ENCODE data around the gene JMJD4.

Gene JMJD4, protein sequence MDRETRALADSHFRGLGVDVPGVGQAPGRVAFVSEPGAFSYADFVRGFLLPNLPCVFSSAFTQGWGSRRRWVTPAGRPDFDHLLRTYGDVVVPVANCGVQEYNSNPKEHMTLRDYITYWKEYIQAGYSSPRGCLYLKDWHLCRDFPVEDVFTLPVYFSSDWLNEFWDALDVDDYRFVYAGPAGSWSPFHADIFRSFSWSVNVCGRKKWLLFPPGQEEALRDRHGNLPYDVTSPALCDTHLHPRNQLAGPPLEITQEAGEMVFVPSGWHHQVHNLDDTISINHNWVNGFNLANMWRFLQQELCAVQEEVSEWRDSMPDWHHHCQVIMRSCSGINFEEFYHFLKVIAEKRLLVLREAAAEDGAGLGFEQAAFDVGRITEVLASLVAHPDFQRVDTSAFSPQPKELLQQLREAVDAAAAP

DNA sequence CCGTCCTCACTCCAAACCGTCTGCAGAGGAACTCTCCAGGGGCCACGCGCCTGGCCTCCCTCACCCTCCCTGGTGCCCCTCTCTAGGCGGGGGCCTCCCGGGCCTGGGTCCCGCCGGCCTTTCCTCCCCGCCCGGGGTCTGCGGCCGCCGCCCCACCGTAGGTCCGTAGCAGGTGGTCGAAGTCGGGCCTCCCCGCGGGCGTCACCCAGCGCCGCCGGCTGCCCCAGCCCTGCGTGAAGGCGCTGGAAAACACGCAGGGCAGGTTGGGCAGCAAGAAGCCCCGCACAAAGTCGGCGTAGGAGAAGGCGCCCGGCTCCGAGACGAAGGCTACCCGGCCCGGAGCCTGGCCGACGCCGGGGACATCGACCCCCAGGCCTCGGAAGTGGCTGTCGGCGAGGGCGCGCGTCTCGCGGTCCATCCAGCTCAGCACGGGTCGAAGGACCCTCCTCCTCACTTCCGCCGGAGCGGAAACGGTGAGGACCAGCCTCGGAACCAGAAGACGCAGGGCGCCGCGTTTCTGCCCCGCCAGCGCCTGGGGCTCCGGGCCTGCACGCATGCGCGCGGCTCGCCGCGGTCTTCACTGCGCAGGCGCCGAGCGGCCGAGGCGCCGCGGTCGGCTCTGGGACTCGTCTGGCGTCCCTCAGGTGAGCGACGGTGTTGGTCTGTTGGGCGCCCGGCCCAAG is at the start of gene JMJD4, which contains the start of gene SNAP47:
Gene JMJD4 (minus strand): TSS at position 447 of the 683 bp plus-strand sequence. CDS start 29 bp downstream, at position 418.
Gene SNAP47 (plus strand): TSS at position 580 of the 683 bp plus-strand sequence. CDS start 12,302 bp downstream, outside the sequence.
- DNase-seq (ENCODE audit: low read depth) = peak; percentile 86

DNA sequence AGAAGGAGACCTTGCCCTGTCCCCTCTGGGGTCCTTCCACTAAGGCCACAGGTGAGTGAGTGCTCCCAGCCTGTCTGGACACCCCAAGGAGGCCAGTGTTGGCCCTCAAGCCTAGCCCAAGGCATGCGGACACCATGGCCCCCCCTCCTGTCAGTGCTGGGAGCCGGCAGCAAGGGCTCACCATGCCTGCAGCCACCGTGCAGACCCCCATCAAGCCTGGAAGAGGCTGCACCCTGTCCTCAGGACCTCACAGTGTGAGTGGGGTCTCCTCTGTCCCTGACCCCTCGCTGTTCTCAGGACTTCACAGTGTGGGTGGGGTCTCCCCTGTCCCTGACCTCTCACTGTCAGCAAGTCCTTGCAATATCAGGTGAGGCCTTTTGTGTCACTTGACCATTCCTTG is 47.1 kb upstream of the JMJD4 start:
- no peak for DNase-seq (ENCODE audit: low read depth)

DNA sequence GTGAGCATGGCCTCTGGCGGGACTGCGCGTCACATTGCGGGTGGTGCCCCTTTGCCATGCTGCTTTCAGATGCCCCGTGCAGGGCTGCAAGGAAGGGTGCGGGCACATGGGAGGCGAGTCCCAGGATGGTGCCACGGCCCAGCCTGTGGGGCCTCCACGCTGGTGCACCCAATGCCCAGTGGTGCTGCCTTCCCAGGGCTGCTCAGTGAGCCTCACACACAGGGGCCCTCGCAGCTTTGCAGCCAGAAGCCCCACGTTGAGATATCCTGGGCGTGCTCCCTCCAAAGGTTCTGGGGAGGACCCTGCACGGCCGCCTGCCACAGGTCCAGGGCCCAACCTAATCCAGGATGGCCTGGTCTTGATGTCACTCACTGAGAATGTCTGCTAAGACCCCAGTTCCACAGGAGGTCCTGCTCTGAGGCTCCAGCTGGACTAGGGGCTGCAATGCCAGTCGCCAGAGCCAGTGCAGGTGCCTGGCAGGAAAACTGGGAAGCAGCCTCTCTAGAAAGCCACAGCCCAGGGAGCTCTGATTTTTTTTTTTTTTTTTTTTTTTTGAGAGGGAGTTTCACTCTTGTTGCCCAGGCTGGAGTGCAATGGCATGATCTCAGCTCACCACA is 46.3 kb upstream of the JMJD4 start:
- no peak for DNase-seq (ENCODE audit: low read depth)

DNA sequence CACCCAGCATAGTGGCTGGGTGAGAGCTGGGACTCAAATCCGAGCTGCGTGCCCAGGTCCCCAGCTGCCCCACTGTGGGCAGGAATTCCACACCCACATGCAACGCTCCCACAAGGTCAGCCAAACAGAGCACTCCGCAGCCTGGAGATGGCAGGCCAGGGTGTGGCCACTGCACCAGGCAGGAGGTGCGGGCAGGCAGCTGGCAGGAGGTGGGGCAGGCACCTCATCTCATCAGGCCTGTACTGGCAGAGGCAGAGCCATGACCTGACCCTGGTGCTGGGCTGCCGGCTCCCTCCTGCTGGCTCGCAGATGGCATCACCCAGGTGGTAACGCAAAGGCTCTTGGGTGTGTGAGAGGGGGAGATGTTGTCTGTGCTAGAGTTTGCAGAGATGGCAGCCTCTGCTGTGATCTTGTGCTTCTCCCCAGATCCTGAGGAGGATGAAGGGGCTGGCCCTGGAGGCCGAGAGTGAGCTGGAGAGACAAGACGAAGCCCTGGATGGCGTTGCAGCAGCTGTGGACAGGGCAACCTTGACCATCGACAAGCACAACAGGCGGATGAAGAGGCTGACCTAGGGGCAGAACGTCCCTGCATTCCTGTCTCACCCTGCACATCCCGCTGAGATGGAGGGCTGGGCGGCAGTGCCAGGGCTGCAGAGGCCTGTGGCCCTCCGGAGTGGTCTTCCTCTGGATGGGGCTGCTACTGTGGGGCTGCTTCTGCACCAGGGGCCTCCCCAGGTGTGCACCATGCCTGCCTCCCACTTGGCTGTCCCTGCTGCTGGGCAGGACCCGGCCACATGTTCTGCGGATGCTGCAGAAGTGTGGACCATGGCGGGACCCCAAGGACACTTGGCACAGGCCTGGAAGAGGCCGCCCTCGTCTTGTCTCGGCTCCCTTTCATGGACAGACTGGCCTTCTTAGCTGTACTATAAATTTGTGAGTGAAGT is 45.3 kb upstream of the JMJD4 start:
- DNase-seq (ENCODE audit: low read depth) = no peak

DNA sequence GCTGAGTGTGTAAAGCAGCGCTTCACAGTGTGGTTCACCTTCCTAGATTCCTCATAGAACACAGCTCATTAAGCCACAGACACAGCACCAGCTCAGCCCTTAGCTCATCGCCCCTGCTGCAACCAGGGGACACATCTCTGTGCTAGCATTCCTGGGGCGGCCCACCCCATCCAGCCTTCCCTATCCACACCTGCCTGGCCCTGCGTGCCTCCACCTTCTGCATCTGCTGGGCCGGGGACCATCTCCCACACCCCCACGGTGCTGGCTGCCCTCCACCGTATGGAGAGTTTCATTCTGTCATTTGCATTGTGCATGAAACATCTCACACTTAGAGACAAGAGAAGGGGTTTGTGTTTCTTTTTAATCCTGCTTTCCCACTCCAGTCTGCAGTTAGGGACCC is 44.6 kb upstream of the JMJD4 start:
- DNase-seq (ENCODE audit: low read depth) = no peak

DNA sequence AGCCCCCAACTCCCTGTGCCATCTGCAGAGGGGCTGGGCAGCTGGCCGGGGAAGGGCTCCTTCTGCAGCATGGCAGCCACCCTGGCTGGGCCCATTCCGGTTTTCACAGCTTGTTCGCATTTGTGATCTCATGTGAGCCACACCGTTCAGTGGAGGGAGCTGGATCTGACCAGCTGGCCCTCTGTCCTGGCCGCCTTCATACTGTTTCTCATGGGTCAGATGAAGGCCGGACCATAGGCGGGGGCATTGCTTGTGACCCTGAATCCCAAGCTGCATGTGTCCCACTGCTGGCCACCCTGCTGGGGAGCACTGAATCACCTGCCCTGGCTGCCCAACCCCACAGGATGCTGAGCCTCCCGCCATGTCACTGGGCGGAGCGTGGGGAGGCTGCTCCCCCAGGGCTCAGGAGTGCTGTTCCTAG is 43.9 kb upstream of the JMJD4 start:
- DNase-seq (ENCODE audit: low read depth) = no peak

DNA sequence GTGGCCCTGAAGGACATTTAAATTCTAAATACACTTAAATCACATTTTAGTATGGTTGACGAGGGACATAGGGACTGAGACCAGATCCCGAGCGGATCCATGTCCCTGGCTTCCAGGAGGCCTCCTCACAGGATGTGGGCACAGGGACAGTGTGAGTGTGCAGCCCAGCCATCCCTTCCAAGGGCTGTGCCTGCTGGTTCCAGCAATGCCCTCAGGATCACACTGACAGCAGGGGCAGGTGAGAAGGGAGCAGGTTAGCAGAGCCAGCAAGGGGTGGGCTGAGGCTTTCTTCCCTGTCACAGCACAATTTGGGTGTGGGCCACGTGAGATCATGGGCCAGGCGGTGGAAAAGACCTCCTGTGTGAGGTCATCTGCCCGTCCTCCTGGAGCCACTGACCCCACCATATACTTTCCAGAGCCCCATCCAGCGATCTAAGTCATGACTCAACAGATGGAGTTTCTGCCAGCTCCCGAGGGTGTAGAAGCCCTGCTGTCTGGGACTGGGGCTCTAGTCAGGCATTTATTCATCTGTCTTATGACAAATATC is 43.4 kb upstream of the JMJD4 start:
- DNase-seq (ENCODE audit: low read depth) = no peak

DNA sequence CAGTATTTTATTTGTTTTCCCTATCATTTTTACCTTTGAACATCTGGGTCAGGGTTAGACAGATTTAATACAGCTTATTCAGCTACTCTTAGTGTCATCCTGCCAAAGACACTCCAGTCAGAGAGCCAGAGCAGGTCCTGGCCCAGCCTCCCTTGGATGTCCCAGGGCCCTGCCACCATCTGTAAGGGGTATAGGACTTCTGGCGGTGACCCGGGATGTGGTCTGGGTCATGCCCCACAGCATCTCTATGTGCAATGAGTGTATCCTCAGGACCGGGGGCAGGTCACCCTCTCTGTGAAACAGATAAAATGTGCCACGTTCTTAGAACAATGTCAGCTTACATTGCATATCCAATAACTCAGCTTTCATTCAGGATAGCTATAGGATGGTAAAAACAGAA is 42.5 kb upstream of the JMJD4 start:
- no peak for DNase-seq (ENCODE audit: low read depth)

DNA sequence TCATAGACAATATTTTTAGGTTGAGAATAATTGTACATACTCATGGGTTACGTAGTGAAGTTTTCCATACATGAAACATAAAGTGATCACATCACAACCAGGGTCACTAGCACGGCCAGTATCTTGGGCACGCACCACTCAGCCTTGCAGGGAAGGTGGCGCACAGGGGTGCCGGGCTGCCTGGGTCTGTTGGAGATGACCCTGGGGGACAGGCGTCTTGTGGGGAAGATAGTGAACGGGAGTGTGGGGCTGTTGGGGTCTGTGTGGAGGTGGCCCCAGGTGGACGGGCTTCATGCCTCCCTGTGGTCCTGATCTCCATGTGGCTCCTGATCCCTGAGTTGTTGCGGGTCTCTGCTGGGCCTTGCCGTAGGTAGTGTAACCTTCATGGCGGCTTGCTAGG is 42.1 kb upstream of the JMJD4 start:
- no peak for DNase-seq (ENCODE audit: low read depth)

DNA sequence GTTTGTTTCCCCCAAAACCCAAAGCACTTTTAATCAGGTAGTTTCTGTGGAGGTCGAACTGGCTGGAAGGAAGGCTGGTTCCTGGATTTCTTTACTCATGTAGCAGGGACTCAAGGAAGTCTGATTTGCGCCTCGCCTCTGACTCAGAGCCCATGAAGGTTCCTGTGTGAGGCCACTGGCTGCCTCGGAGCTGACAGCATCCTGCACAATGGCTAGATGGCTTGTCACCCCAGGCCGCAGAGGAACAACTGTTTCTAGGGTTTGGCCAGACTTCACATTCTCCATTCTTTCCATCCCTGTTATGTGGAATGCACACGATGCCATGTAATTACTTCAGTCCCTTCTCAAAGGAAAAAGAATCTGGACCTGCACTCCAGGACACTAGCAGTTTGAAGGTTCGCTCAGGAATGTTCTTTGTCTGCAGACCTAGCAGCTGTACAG is 41.2 kb upstream of the JMJD4 start:
- DNase-seq (ENCODE audit: low read depth) = no peak

DNA sequence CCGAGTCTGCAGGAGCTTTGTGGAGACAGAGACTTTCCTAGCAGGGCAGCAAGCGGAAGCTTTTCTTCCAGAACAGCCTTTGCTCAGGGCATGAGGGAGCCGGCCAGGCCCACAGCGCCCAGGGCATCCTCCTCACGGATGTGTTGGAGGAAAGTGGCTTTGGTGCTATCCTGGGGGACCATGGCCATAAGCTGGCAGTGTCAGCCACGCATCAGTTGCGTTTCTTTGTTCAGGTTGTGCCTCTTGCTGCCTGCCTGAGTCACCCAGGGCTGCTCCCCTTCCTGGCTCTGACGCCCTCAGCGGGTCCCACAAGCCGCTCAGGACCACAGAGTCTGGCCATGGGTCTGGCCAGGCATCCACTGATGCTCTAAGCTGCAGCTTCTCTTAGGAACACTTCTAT is 40.7 kb upstream of the JMJD4 start:
- DNase-seq (ENCODE audit: low read depth) = no peak

DNA sequence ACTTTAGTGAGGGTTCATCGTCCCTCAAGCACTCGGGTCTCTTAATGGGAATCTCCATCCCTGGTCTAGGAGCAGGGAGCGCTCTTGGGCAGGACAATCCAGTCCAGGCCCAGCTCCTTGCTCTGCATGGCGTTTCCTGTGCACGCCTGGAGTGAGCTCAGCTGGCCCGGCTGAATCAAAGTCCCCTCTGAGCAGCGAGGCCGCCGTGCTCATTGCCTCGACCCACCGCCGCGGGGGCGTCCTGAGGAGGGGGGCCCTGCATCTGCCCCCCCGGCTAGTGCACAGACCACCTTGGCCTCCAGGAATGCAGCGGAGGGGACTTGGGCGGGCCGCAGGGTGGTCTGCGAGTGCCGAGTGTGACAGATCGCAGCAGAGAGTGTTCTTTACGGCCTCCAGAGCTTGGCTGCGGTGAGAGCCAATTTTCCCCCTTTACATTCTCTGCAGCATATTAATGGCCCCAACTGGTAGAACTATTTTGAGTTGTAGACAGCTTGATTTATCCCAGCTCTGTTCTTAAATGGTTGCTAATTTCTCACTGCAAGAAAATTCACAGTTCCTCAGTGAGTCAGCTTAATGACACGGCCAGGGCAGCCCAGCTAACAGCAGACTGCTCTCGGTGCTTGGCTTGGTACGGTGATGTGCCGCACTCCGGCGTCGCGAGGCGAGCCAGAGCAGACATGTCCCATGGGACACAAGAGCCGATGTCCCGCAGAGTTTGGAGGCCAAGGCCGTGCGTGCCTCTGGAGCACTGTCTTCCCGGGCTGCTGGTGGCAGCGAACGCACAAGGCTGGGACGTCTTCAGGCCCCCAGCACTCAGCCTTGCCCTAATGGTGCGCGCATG is 39.9 kb upstream of the JMJD4 start:
- DNase-seq (ENCODE audit: low read depth) = no peak

DNA sequence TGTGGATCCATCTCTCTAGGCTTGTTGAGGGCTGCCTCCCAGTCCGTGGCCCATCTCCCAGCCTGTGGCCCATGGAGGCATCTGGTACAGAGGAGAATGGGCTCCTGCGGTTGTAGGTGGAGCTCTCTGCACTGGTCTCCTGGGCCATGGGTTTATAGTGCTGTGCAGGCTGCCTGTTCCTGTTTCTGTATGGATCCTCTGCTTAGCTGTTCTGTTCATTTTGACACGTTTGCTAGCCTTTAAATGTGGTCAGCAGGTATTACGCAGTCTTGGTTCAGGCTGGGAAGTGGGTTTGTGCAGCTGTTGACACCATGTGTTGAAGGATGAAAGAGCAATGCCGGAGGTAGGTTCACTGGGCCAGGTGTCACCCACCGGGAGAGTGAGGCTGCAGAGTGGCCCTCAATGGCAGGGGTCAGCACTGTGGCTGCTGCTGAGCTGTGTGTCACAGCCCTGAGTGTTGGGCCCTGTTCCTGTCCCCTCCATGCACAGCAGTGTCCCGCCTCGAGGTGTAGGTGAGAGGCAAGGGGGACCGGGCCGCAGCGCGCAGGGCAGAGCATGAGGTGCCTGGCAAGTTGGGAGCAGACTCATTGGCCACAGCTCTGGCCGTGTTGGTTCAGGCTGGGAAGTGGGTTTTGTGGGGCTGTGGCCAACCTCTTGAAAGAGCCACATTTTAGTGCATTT is 39.1 kb upstream of the JMJD4 start:
- no peak for DNase-seq (ENCODE audit: low read depth)

DNA sequence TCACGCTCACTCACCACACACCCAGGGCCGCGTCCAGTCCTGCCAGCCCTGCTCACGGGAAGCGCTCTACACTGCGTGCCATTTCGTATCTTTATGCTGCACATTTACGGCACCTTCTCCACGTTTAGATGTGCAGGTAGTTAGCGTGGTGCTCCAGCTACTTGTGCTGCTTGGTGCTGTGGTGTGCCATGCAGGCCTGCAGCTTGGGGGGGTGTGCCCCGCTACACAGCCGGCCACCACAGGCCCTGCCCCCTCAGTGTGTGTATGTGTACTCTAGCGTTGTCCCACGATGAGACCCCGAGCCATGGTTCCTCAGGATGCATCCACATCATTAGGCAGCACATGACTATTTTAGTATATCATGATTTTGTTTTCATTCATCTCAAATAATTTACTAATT is 38.5 kb upstream of the JMJD4 start:
- no peak for DNase-seq (ENCODE audit: low read depth)

DNA sequence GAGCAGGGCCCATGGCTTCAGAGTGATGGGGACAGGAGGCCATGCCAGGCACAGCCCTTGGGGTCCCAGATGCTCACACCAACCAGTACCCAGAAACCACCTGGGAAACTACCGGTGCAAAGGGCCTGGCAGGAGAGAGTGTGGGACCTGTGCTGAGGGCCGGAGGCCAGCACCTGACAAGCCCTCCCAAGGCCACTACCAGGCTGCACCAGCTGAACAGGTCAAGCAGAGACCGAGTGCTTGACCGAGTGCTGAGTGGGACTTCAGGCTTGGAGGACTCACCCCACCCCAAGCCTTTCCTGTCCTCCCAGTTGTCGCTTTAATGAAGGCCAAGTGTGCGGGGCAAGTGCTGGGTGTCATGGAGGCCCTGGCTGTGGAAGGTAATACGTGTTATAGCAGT is 36.7 kb upstream of the JMJD4 start:
- DNase-seq (ENCODE audit: low read depth) = no peak

DNA sequence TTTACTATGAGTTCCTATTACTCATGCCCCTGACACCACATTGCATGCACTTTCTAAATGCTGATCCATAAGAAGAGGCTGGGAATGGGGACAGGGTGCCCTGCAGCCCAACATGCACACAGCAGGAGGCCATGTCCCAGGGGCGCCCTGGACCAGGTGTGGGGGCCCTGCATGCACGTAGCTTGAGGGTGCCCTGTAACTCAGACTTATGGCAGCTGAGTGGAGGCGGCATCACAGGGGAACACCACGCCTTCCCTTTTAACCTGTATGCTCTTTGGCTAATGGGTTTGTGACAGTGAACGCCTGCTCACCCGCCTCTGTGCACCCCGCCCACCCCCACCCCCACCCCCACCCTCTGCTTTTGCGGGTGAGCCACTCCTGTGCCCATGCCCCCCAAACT is 36.2 kb upstream of the JMJD4 start:
- DNase-seq (ENCODE audit: low read depth) = no peak

DNA sequence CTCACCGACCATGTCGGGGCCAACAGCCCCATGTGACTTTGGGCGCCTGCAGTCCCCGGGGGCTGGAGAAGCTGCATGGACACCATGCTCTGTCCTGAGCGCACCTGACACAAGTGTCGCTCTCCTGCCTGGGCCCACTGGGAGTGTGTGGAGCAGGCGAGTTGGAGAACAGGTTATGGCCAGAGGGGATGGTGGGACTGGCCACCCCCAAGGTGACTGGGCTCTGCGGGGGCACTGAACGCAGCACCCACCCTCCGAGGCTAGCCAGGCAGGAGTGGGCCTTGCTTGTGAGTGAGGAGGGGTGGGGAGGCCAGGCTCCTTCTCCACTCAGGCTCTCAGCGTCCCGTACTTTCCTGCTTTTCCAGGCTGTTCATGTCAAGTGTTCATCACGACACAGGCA is 35.7 kb upstream of the JMJD4 start:
- no peak for DNase-seq (ENCODE audit: low read depth)

DNA sequence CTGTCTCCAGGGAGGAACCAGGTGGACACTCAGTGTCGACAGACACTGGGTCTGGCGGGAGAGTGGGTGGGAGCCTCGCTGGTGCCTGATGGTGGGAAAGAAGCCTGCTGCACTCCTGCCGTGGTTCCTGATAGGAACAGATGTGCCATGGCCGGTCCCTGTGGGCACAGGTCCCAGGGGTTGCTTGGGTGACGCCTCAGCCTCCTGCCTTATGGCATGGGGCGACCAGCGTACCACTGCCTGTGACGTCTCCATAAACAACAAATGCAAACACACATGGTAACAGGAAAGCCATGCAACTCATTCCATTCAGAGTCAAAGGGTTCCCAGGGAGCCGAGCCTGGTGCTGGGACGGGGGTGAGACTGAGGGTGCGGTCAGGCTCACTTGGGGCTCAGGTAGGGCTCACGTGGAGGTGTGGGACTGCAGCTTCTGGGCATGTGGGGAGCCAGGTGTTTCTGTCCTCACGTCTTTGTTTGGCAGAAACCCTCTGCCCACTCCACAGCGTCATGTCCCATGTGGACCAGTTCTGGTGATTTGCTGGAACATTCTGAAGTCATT is 34.9 kb upstream of the JMJD4 start:
- DNase-seq (ENCODE audit: low read depth) = no peak

DNA sequence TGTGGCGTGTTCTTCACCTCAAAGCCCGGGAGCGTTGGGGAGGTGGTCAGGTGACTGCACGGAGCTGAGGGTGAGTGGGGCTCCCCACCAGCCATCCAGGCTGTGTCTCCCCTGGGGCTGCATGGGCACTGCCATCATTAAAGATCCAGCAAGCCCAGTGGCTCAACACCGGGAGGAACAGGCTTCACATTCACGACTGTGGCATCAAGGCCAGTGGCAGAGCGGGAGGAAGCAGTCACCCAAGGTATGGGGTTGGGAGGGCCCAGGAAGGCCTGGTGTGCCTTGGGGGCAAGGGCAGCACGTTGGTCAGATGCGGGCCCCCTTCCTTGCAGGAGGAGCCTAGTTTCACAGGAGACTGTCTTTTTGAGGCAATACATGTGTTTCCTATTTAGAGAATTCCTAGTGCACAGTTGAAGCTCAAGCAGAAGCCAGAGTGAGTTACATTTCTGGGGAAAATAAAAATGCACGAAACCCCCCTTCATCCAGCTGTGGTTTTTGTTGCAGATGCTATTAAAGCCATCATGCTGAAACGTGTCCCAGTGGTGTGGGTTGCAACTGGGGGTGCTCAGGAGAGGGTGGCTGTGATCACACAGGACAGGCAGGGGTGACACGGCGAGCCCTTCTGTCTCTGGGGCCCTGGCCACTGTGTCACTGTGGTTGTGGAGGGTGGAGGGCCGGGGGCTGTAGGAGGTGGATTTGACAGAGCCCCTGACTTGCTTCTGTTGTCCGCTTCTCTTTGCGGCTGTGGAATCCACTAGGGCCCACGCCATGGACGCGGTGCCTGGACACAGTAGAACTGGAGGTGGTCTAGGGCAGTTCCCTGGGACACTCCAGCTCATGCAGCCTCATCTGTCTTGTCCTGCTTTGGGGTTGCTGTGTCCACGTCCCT is 34.2 kb upstream of the JMJD4 start:
- DNase-seq (ENCODE audit: low read depth) = no peak

All from stimulated activated CD8-positive, alpha-beta memory T cell treated with anti-CD3 and anti-CD28 coated beads, Interleukin-7, amount 100 ng/mL, for 24 hours (primary cell).